Pancreas (tissue), 10 donors: ENCODE results near the gene GTPBP8. TPM values are rescaled to one million over a fixed set of nuclear protein-coding genes. Genes with fewer than 3 reads are reported as not detected.

ENCODE experiments used
- ATAC-seq, 4 donors: fragments of 200-7000 bp; cut with Tn5 transposase; one replicate each; pipeline versions ENCODE4 v1.8.0 to v1.9.1; 2020; ENCODE audit warnings: mild to moderate bottlenecking in 4 of 4, moderate library complexity in 4 of 4
- DNase-seq, 6 donors: peaks; one replicate each; pipeline ENCODE4 v3.0.0-alpha.2; 2020
- FAIRE-seq: peaks from 2 replicates; lab custom pipeline; 2012; peaks lifted over from hg19 to GRCh38; lab: Jason Lieb, UNC
- H3K27ac ChIP-seq, 4 donors: fragments of 200-600 bp; sonication (generic); 1 replicate in 3 of 4; 2 replicates in 1 of 4; pipeline versions ENCODE4 v1.5.0 to v1.8.0; 2020
- H3K27me3 ChIP-seq, 4 donors: fragments of 200-600 bp; one replicate each; pipeline ENCODE4 v1.8.0; 2021
- H3K36me3 ChIP-seq, 3 donors: fragments of 200-600 bp; sonication (generic) in 1 of 3; one replicate each; pipeline versions ENCODE4 v1.5.0 to v1.8.0; 2020 to 2021
- H3K4me1 ChIP-seq, 3 donors: fragments of 200-600 bp; one replicate each; pipeline ENCODE4 v1.8.0; 2021
- H3K4me3 ChIP-seq, 4 donors: fragments of 200-600 bp; sonication (generic) in 2 of 4; one replicate each; pipeline versions ENCODE4 v1.5.0 to v1.8.0; 2020 to 2021
- H3K9me3 ChIP-seq, 4 donors: fragments of 200-600 bp; one replicate each; pipeline ENCODE4 v1.8.0; 2021
- WGBS, 2 donors: extraction: QIAGEN DNeasy Blood & Tissue Kit; methylation state at CpG; one replicate each; pipeline ENCODE4 v1.1.7; 2013; 5-methylcytosine and 5-hydroxymethylcytosine counted together
- intact Hi-C, 3 donors: fragments of 100-400 bp; cut with DNase I; formaldehyde crosslinking; loops; one replicate each; pipeline versions ENCODE4 v1.11.1 to v1.14.2; 2022
- polyA plus RNA-seq, 2 donors: library from polyadenylated mRNA; stranded (reverse); fragments of 200-250 nt; gene quantifications; one replicate each; pipeline ENCODE4 v1.2.3, GENCODE V29; 2013
- total RNA-seq, 6 donors: library from RNA; stranded (reverse); fragmentation: NEBNext Ultra II Directional in 4 of 6; extraction: Animal tissue kit (Norgen Biotek cat#: 25700) in 4 of 6; gene quantifications; one replicate each; pipeline versions ENCODE4 v1.2.1 to v1.2.4, GENCODE V29; 2021 to 2023
- TF ChIP-seq, protein P1 (sequence below), 4 donors: fragments of 200-600 bp; sonication (generic) in 3 of 4; IDR thresholded peaks; one replicate each; pipeline versions ENCODE4 v1.5.0 to v1.8.0; 2021; ENCODE audit warnings: antibody characterized with exemption in 4 of 4
- donor health status: healthy with polysubstance abuse.
- donor health status: DM: no; HTN: no; CAD: no; lungs with moderate emphysema.
- donor health status: DM: no; HTN: no; CAD: no.
- donor health status: control.
- donor health status: control.
- donor health status: Bipolar disorder and iron deficiency.
- donor health status: DM: yes; HTN: yes; CAD: no.
- donor health status: DM: no; HTN: no; CAD: no.
- donor health status: DM: no; HTN: no; CAD: no.
- donor health status: DM: yes; HTN: yes; CAD: no.

The GTPBP8 gene
- total and polyA plus RNA-seq, 8 donors, result 3.6 to 14.0 (median 7.5) TPM

- Histone ChIP-seq H3K4me1 (no peaks in the 10 kb centered on the region), H3K27ac (no peak overlapping the region), H3K9me3 (no peaks in the 10 kb centered on the region), H3K36me3 (peaks cover 0 to 41% (median 3%) of the 10 kb centered on the region in 3 donors), H3K27me3 (no peaks in the 10 kb centered on the region), H3K4me3 (no peak overlapping the region)
- DNase-seq (no peak), ATAC-seq (no peak), FAIRE-seq (no peak)
- TF ChIP-seq, protein P1, sequence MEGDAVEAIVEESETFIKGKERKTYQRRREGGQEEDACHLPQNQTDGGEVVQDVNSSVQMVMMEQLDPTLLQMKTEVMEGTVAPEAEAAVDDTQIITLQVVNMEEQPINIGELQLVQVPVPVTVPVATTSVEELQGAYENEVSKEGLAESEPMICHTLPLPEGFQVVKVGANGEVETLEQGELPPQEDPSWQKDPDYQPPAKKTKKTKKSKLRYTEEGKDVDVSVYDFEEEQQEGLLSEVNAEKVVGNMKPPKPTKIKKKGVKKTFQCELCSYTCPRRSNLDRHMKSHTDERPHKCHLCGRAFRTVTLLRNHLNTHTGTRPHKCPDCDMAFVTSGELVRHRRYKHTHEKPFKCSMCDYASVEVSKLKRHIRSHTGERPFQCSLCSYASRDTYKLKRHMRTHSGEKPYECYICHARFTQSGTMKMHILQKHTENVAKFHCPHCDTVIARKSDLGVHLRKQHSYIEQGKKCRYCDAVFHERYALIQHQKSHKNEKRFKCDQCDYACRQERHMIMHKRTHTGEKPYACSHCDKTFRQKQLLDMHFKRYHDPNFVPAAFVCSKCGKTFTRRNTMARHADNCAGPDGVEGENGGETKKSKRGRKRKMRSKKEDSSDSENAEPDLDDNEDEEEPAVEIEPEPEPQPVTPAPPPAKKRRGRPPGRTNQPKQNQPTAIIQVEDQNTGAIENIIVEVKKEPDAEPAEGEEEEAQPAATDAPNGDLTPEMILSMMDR (IDR thresholded peaks at IDR 0.05), result no peak
- intact Hi-C loops, result no loop called here
These were observed 11.3 kb downstream of the GTPBP8 start for GRCh38 chr3:113002037-113002436.

- Histone ChIP-seq H3K36me3 (peaks cover 0 to 48% (median 7%) of the 10 kb centered on the region in 3 donors), H3K27me3 (no peaks in the 10 kb centered on the region), H3K9me3 (no peaks in the 10 kb centered on the region), H3K4me3 (no peak overlapping the region), H3K4me1 (no peaks in the 10 kb centered on the region), H3K27ac (no peak overlapping the region)
- TF ChIP-seq, protein P1 (IDR thresholded peaks at IDR 0.05), result no peak
- FAIRE-seq (no peak), DNase-seq (no peak), ATAC-seq (no peak)
- intact Hi-C loops, result no loop called here
These were observed 11.9 kb downstream of the GTPBP8 start for GRCh38 chr3:113002679-113003078.

DNA sequence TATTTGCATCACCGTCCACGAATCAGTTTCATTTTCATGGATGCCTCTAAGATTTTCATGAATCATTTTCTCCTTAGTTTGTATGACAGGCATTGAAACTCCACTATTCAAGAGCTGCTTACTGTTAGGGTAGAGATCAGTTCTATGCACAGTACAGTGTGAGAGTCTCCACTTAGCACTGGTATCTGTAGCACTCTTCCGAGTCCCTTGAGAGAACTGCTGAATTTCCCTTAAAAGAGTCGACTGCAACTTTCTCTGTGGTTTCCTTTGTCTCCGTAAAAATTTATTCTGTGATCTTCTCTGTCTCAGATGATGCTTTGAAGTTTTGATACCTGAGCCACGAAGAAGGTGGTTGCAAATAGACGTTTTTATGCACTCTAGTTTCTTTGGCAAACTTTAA lies 14.8 kb downstream of the GTPBP8 start:
- intact Hi-C loops, result no loop called here
- Histone ChIP-seq H3K27me3 (no peaks in the 10 kb centered on the region), H3K4me3 (no peak overlapping the region), H3K9me3 (no peaks in the 10 kb centered on the region), H3K4me1 (no peaks in the 10 kb centered on the region), H3K27ac (no peak overlapping the region), H3K36me3 (peaks cover 0 to 49% (median 12%) of the 10 kb centered on the region in 3 donors)
- FAIRE-seq (no peak), ATAC-seq (no peak), DNase-seq (no peak)
- TF ChIP-seq, protein P1 (IDR thresholded peaks at IDR 0.05), result no peak
- 83% methylated on average over 7 of the region's 7 CpGs for WGBS, 2 donors

- Histone ChIP-seq H3K27ac (no peak overlapping the region), H3K36me3 (peaks cover 0 to 47% (median 12%) of the 10 kb centered on the region in 3 donors), H3K27me3 (no peaks in the 10 kb centered on the region), H3K4me3 (no peak overlapping the region), H3K9me3 (no peaks in the 10 kb centered on the region), H3K4me1 (no peaks in the 10 kb centered on the region)
- ATAC-seq (no peak), FAIRE-seq (no peak), DNase-seq (no peak)
- intact Hi-C loops, result no loop called here
- TF ChIP-seq, protein P1 (IDR thresholded peaks at IDR 0.05), result no peak
- 89 to 92% methylated on average over 4 of the region's 4 CpGs for WGBS, 2 donors
These were observed 15.7 kb downstream of the GTPBP8 start for GRCh38 chr3:113006359-113007056.

DNA sequence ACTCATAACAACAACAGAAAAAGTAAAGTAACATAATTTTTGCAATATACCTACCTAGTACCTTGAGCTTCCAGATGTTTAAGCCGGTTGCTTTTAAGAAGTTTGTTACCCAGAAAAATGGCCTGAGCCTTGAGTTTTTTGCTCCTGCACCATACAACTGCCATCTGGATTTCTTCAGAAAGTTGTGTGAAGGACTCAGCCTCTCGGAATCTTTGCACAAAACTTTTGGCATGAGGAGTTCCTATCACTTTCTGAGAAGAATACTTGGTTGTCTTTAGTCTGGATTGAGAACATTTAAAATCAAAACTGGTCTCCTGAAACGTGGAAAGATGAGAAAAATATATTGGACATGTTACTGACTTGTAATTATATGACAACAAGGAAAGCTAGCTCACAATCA lies 17.3 kb downstream of the GTPBP8 start:
- DNase-seq (no peak), ATAC-seq (no peak), FAIRE-seq (no peak)
- TF ChIP-seq, protein P1 (IDR thresholded peaks at IDR 0.05), result no peak
- H3K36me3 ChIP-seq, result peaks cover 0 to 52% (median 12%) of the 10 kb centered on the region in 3 donors
- no peaks in the 10 kb centered on the region for H3K9me3 ChIP-seq
- H3K4me3 ChIP-seq, result no peak overlapping the region
- intact Hi-C loops, result no loop called here
- H3K4me1 ChIP-seq, result no peaks in the 10 kb centered on the region
- H3K27ac ChIP-seq, result no peak overlapping the region
- H3K27me3 ChIP-seq, result no peaks in the 10 kb centered on the region
- 73 to 84% methylated on average over 3 of the region's 3 CpGs for WGBS, 2 donors
